Ovary (tissue), 9 donors: Measurements from ENCODE around the gene ABL2. TPM values are rescaled to one million over a fixed set of nuclear protein-coding genes. Genes with fewer than 3 reads are reported as not detected.

Experiments
- DNase-seq, 5 donors: peaks; one replicate each; pipeline ENCODE4 v3.0.0-alpha.2; 2019 to 2020
- H3K27ac ChIP-seq, 2 donors: fragments of 200-600 bp; one replicate each; pipeline versions ENCODE4 v1.5.1 to v1.8.0; 2019 to 2022
- H3K27me3 ChIP-seq: fragments of 200-600 bp; one replicate; pipeline ENCODE4 v1.8.0; 2022
- H3K36me3 ChIP-seq: fragments of 200-600 bp; sonication (generic); one replicate; pipeline ENCODE4 v1.5.1; 2019
- H3K4me1 ChIP-seq: one replicate; pipeline ENCODE4 v1.8.1; 2013; ENCODE audit warnings: mild to moderate bottlenecking, moderate library complexity; ENCODE audit not compliant: insufficient read depth
- H3K4me3 ChIP-seq: fragments of 200-600 bp; sonication (generic); one replicate; pipeline ENCODE4 v1.5.1; 2017
- H3K9me3 ChIP-seq, 2 donors: fragments of 200-600 bp in 1 of 2; sonication (generic) in 1 of 2; one replicate each; pipeline versions ENCODE4 v1.5.1 to v1.8.1; 2013 to 2019; ENCODE audit warnings: mild to moderate bottlenecking in 1 of 2, moderate library complexity in 1 of 2
- CTCF ChIP-seq, 3 donors: fragments of 450-650 bp in 2 of 3; fragments of 200-600 bp in 1 of 3; IDR thresholded peaks; one replicate each; pipeline versions ENCODE4 v1.5.1 to v1.8.0; 2016 to 2022; ENCODE audit warnings: antibody characterized with exemption in 3 of 3, mild to moderate bottlenecking in 1 of 3
- EP300 ChIP-seq: sonication (generic); formaldehyde crosslinking; IDR thresholded peaks from one replicate; pipeline ENCODE4 v1.6.1; 2017; ENCODE audit warnings: antibody characterized with exemption
- POLR2A ChIP-seq: fragments of 450-650 bp; IDR thresholded peaks from one replicate; pipeline ENCODE4 v1.6.1; 2017; ENCODE audit warnings: antibody characterized with exemption, mild to moderate bottlenecking, moderate library complexity
- WGBS, 3 donors: extraction: QIAGEN DNeasy Blood & Tissue Kit in 1 of 3; methylation state at CpG; one replicate each; pipeline versions ENCODE4 v1.1.5 to v1.1.7; 2013 to 2017; 5-methylcytosine and 5-hydroxymethylcytosine counted together
- intact Hi-C, 4 donors: fragments of 100-400 bp; cut with DNase I; formaldehyde crosslinking; loops; one replicate each; pipeline versions ENCODE4 v1.11.0 to v1.15.1; 2022 to 2023
- polyA plus RNA-seq, 2 donors: library from polyadenylated mRNA; stranded (reverse); fragments of 200-250 nt in 1 of 2; fragments of 350-450 nt in 1 of 2; fragmentation: Illumina TruSeq in 1 of 2; extraction: RNeasy Lipid Tissue Mini Kit (QIAGEN cat#74804) in 1 of 2; gene quantifications; one replicate each; pipeline ENCODE4 v1.2.3, GENCODE V29; 2013 to 2014
- small RNA-seq: library from RNA; depleted of rRNA; stranded (forward); fragments of <200 nt; gene quantifications from one replicate; pipeline ENCODE3, GENCODE V24; 2016
- total RNA-seq, 7 donors: library from RNA; depleted of rRNA in 2 of 7; stranded (reverse); fragments of >200 nt in 2 of 7; fragmentation: NEBNext Ultra II Directional in 3 of 7; extraction: Animal tissue kit (Norgen Biotek cat#: 25700) in 3 of 7; gene quantifications; one replicate each; pipeline versions ENCODE4 v1.1.0 to v1.2.4, GENCODE V29; 2016 to 2023
- donor health status: DM: no; HTN: no; CAD: no; lungs with moderate emphysema.
- donor health status: DM: no; HTN: no; CAD: no.
- donor health status: Bipolar disorder and iron deficiency.
- donor health status: DM: yes; HTN: yes; CAD: no.
- donor health status: DM: no; HTN: no; CAD: no.
- donor health status: DM: yes; HTN: yes; CAD: no.

ABL2 gene
- total and polyA plus RNA-seq, 9 donors = 4.1 to 22.7 (median 14.6) TPM

DNA sequence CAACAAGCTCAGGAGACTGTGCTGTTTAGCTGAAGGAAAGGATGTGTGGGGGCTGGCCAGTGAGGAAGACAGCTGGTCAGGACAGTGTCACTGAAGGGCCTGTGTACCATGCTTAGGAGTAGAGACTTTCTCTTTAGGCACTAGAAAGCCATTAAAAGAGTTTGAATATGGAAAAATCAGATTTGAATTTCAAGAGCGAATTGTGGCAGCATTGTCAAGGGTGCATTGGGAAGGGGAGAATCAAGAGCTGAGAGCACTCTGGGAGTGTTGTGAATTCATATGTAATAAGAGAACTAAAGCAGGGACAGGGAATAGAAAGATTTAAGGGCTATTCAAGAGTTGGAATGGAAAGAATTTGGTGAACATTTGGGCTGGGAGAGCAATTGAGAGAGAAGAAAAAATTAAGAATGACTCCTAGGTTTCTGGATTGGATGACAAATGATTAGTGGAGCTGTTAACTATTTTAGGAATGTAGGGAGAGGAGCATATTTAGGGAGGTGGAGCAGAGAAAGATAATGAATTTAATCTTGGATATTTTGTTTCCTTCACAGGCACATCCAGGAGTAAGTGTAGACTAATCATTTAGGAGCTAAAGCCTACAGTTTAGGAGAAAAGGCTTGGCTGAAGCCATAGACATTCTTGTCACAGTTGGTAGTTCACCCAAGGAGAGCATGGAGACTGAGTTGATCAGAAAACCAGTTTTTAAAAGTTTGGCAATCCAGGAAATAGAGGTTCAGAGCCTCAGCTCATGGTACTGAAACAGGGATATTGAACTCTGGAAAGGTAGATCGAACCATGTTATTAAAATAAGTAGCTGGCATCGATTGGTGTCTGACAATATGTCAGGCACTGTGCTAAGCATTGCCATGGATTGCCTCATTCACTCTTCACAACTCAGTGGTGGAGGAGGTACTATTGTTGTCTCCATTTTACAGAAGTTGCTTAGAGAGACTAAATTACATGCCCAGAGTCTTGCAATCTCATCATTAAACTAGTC is 170.7 kb downstream of the ABL2 start:
- no peaks in the 10 kb centered on the region for H3K4me1 ChIP-seq
- H3K4me3 ChIP-seq = no peak overlapping the region
- intact Hi-C loops = no loop called here
- H3K36me3 ChIP-seq = no peaks in the 10 kb centered on the region
- 81 to 90% (median 86%) methylated on average over 3 of the region's 3 CpGs for WGBS, 3 donors
- no peak overlapping the region for H3K27ac ChIP-seq
- DNase-seq = no peak
- no peaks in the 10 kb centered on the region for H3K9me3 ChIP-seq
- TF ChIP-seq CTCF (IDR thresholded peaks at IDR 0.05) (no peak), POLR2A (no peak), EP300 (no peak)
- H3K27me3 ChIP-seq = no peaks in the 10 kb centered on the region

- H3K36me3 ChIP-seq = no peaks in the 10 kb centered on the region
- WGBS, 3 donors = 98% methylated on average over 2 of the region's 2 CpGs
- no peak overlapping the region for H3K4me3 ChIP-seq
- TF ChIP-seq EP300 (no peak), CTCF (IDR thresholded peaks at IDR 0.05) (no peak), POLR2A (no peak)
- H3K27me3 ChIP-seq = no peaks in the 10 kb centered on the region
- no peak for DNase-seq
- no peaks in the 10 kb centered on the region for H3K4me1 ChIP-seq
- H3K9me3 ChIP-seq = no peaks in the 10 kb centered on the region
- intact Hi-C loops = no loop called here
- no peak overlapping the region for H3K27ac ChIP-seq
Measured at GRCh38 chr1:179055937-179056336, 173.5 kb downstream of the ABL2 start.

DNA sequence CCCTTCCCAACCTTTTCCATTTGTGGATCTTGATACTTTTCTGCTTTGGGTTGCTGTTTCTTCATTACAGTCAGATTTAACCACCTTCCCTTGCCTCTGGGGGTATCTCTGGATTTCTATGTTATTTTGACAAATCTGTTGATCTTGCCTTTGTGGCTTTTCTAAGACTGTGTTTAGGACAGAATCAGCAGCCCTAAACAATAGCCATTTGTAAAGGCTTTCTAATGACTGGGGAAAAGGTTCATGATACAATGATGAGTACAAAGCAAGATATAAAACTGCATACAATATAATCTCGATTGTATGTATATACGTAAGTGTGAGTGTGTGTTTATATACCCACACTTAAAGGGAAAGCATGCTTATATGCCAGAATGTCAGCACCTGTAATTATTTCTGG is 176.0 kb downstream of the ABL2 start:
- DNase-seq = no peak
- intact Hi-C loops = no loop called here
- WGBS, 3 donors = 94 to 99% (median 95%) methylated on average over 2 of the region's 2 CpGs
- Histone ChIP-seq H3K9me3 (no peaks in the 10 kb centered on the region), H3K36me3 (no peaks in the 10 kb centered on the region), H3K27ac (no peak overlapping the region), H3K27me3 (no peaks in the 10 kb centered on the region), H3K4me3 (no peak overlapping the region), H3K4me1 (no peaks in the 10 kb centered on the region)
- TF ChIP-seq EP300 = no peak
- TF ChIP-seq POLR2A = no peak
- TF ChIP-seq CTCF (IDR thresholded peaks at IDR 0.05) = no peak

GRCh38 chr1:179052776-179053175 is 176.7 kb downstream of the ABL2 start:
- H3K4me1 ChIP-seq = no peaks in the 10 kb centered on the region
- WGBS, 3 donors = 79 to 88% (median 86%) methylated on average over 2 of the region's 2 CpGs
- no peak for TF ChIP-seq CTCF (IDR thresholded peaks at IDR 0.05)
- TF ChIP-seq POLR2A = no peak
- TF ChIP-seq EP300 = no peak

More at GRCh38 chr1:179052776-179053175, 176.7 kb downstream of the ABL2 start:
- no peak for DNase-seq
- Histone ChIP-seq H3K27ac (no peak overlapping the region), H3K9me3 (no peaks in the 10 kb centered on the region), H3K36me3 (no peaks in the 10 kb centered on the region), H3K27me3 (no peaks in the 10 kb centered on the region), H3K4me3 (no peak overlapping the region)
- intact Hi-C loops = no loop called here

Small RNA genes lying within 50 kb of the gene (small RNA-seq; reads per million reads assigned to genes)
- not detected for gene AL512326.2
- not detected for gene AL512326.3
- not detected for gene EIF4A1P11
- not detected for gene RF00272

Other genes starting within 250 kb of the ABL2 start
- gene FAM20B, start 203.8 kb downstream of the ABL2 start, total RNA-seq = 10 to 100 TPM; 22.5 to 62.0 (median 49.1) TPM
- gene FAM20B, start 203.8 kb downstream of the ABL2 start, polyA plus RNA-seq = 10 to 100 TPM; 19.0 to 50.1 TPM
- 10 to 100 TPM; 19.2 to 55.0 (median 26.7) TPM for gene TOR3A, start 147.6 kb downstream of the ABL2 start, total RNA-seq
- gene TOR3A, start 147.6 kb downstream of the ABL2 start, polyA plus RNA-seq = 10 to 100 TPM; 17.8 to 19.5 TPM
- 10 to 100 TPM in 6 of 7 donors, 1 to 10 TPM in 1; 9.3 to 55.3 (median 35.8) TPM for gene SOAT1, start 64.1 kb upstream of the ABL2 start, total RNA-seq
- gene SOAT1, start 64.1 kb upstream of the ABL2 start, polyA plus RNA-seq = 10 to 100 TPM in 1 of 2 donors, 1 to 10 TPM in 1; 6.8 to 48.5 TPM
- 1 to 10 TPM in 1 of 7 donors, under 1 TPM in 4, not detected in 2; 0.07 to 4.1 (median 0.15) TPM for gene AXDND1, start 136.3 kb upstream of the ABL2 start, total RNA-seq
- under 1 TPM in 1 of 2 donors, not detected in 1; 0.18 TPM for gene AXDND1, start 136.3 kb upstream of the ABL2 start, polyA plus RNA-seq